IPS-18c (cell line): ENCODE results near the gene PTPN2.

Source experiments
- H3K4me3 ChIP-seq: 2 replicates; pipeline ENCODE4 v1.7.0; 2013; ENCODE audit warnings: low read depth, mild to moderate bottlenecking, low read length, moderate library complexity; ENCODE audit not compliant: insufficient read depth
- H3K9me3 ChIP-seq: one replicate; pipeline ENCODE4 v1.6.1; 2013; ENCODE audit warnings: mild to moderate bottlenecking, low read length, moderate library complexity; ENCODE audit not compliant: control insufficient read depth, insufficient read depth

PTPN2 gene

GRCh38 chr18:12872408-12872807 is 11.6 kb downstream of the PTPN2 start:
- Histone ChIP-seq H3K4me3 (no peak overlapping the region), H3K9me3 (peaks cover 4% of the 10 kb centered on the region)

- Histone ChIP-seq H3K4me3 (no peak overlapping the region), H3K9me3 (peaks cover 4% of the 10 kb centered on the region)
Measured at GRCh38 chr18:12868576-12868975, 15.5 kb downstream of the PTPN2 start.

- Histone ChIP-seq H3K9me3 (peaks cover 2% of the 10 kb centered on the region), H3K4me3 (no peak overlapping the region)
Measured at GRCh38 chr18:12867441-12868123, 16.5 kb downstream of the PTPN2 start.

- H3K4me3 ChIP-seq, result no peak overlapping the region
- peaks cover 2% of the 10 kb centered on the region for H3K9me3 ChIP-seq
Measured at GRCh38 chr18:12863687-12864216, 20.3 kb downstream of the PTPN2 start.

- H3K9me3 ChIP-seq, result no peaks in the 10 kb centered on the region
Measured at GRCh38 chr18:12862874-12863482, 21.1 kb downstream of the PTPN2 start.

DNA sequence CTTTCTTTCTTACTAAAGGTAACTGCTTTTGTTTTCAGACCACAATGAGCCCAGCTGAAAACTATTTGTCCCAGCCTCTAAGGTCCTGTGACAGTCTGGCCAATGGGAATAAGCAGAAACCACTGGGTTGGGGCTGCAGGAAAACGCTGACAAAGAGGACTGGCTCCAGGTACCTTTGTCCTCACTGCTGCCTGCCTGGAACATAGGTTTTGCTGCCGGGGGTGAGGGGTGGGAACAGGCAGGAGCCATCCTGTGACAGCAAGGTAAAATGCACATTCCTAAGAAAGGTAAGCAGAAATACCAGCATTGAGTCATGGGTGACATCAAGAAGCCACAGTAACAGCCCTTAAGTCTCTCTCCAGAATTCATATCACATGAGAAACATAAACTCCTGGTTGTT is 21.6 kb downstream of the PTPN2 start:
- Histone ChIP-seq H3K9me3 (no peaks in the 10 kb centered on the region), H3K4me3 (no peak overlapping the region)

More at GRCh38 chr18:12862874-12863482, 21.1 kb downstream of the PTPN2 start:
- H3K4me3 ChIP-seq, result no peak overlapping the region

DNA sequence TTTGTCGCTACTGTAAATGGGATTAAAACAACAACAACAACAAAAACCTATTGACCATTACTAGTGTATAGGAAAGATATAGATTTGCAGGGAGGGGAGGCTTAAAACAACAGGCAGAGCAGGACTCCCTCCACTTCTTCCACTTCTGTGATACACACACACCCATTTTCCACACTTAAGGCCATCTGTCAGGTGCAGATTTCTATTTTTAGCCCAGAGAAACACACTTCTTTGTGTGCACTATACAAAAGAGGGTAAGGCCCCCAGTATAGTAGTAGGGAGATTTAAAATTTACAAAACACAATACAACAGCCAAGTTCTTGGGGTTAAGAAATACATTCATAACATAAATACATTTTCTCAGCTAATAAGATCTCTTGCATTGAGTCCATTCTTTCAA is 22.4 kb downstream of the PTPN2 start:
- Histone ChIP-seq H3K9me3 (no peaks in the 10 kb centered on the region), H3K4me3 (no peak overlapping the region)

DNA sequence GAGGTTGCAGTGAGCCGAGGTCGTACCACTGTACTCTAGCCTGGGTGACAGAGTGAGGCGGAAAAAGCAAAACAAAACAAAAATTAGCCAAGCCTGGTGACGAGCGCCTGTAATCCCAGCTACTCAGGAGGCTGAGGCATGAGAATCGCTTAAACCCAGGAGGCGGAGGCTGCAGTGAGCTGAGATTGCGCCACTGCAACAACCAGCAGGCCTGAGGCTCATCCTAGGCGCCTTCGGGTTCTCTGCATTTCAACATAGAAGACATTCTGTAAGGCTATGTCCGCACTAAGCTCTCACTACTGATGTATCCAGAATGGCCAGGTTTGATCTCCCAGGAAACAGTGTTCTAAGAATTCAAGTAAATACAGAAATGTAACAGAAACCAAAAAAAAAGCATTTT is 23.5 kb downstream of the PTPN2 start:
- no peak overlapping the region for H3K4me3 ChIP-seq
- H3K9me3 ChIP-seq, result no peaks in the 10 kb centered on the region

- H3K4me3 ChIP-seq, result no peak overlapping the region
- H3K9me3 ChIP-seq, result no peaks in the 10 kb centered on the region
Measured at GRCh38 chr18:12858991-12859390, 25.0 kb downstream of the PTPN2 start.

GRCh38 chr18:12857991-12858544 is 26.0 kb downstream of the PTPN2 start:
- H3K9me3 ChIP-seq, result no peaks in the 10 kb centered on the region
- H3K4me3 ChIP-seq, result no peak overlapping the region

GRCh38 chr18:12857215-12857905 is 26.7 kb downstream of the PTPN2 start:
- no peaks in the 10 kb centered on the region for H3K9me3 ChIP-seq
- H3K4me3 ChIP-seq, result no peak overlapping the region

DNA sequence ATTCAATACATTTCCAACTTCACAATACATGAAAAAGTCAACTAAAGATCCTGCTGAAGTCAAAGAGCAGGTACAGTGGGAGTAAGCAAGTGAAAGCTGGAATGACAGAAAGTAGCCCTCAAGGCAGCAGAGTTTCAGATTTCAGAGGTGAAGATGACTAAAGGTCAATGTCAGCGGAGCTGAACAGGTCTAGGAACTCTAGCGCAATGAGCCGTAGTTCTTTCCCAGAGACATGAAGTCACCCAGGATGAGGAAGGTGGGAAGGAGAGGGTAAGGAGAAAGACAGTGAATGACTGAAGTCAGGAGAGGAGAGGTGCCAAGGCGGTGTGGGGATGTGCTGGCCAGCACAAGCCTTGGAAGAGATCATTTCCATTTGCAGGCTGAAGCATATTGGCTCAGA is 28.1 kb downstream of the PTPN2 start:
- Histone ChIP-seq H3K4me3 (no peak overlapping the region), H3K9me3 (no peaks in the 10 kb centered on the region)

- Histone ChIP-seq H3K9me3 (no peaks in the 10 kb centered on the region), H3K4me3 (no peak overlapping the region)
Measured at GRCh38 chr18:12852566-12853315, 31.3 kb downstream of the PTPN2 start.

DNA sequence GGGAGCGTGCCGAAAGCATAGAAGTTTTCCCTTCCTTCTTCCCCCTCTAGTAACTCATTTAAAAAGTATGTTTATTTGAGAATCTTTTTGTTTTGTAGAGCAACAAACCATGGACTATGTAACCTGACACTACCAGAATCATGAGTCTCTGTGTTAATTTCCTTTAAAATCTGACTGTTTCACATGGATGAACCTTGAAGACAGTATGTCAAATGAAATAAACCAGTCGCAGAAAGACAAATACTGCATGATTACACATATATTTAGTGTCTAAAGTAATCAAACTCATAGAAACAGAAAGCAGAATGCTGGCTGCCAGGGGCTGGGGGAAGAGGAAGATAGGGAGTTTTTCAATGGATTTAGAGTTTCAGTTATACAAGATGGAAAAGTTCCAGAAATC is 32.3 kb downstream of the PTPN2 start:
- H3K4me3 ChIP-seq, result no peak overlapping the region
- no peaks in the 10 kb centered on the region for H3K9me3 ChIP-seq

DNA sequence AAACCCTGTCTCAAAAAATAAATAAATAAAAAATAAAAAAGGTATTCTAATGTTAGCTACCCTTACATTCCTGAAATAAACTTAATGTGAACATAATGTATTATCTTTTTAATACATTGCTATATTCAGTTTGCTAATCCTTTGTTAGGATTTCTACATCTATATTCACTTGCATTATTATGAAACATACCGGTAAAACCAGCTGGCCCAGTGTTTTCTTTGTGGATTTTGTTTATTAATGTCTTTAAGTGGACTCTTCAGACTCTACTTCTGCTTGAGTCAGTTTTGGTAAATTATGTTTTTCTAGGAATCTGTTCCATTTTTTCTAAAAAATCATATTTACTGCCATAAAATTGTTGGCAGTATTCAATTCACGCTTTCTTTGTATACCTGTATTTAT is 34.5 kb downstream of the PTPN2 start:
- H3K9me3 ChIP-seq, result no peaks in the 10 kb centered on the region
- no peak overlapping the region for H3K4me3 ChIP-seq

DNA sequence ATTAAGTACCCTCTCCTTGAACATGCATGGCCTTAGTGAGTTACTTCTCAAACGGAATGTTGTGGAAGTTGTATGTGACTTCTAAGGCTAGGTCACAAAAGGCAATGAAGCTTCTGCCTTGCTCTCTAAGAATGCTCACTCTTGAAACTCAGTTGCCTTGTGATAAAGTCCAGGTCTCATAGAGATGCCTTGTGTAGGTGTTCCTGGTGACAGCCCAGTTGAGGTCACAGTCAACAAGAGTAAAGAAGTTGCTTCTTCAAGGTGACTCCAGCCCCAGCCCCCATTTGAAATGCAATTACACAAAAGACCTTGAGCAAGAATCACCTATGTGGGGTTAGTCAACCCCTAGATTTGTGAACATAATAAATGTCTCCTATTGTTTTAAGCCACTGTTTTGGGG is 35.6 kb downstream of the PTPN2 start:
- Histone ChIP-seq H3K9me3 (no peaks in the 10 kb centered on the region), H3K4me3 (no peak overlapping the region)

GRCh38 chr18:12844391-12844790 is 39.6 kb downstream of the PTPN2 start:
- H3K4me3 ChIP-seq, result no peak overlapping the region
- H3K9me3 ChIP-seq, result no peaks in the 10 kb centered on the region
